GM19438 (cell line): ENCODE data around the gene C7orf25.
A peak's percentile ranks its signal among the peaks of the same experiment; 100 is the strongest.
"Not testable (repeated sequence)": the region's sequence is repeated elsewhere in the genome, so short reads cannot be mapped to it uniquely, and the experiment has no call there.

Experiments
- ATAC-seq: cut with Tn5 transposase; IDR thresholded peaks from one replicate; pipeline ENCODE4 v1.9.1; 2021; ENCODE audit warnings: low read depth; ENCODE audit not compliant: unreplicated experiment

The C7orf25 gene

DNA sequence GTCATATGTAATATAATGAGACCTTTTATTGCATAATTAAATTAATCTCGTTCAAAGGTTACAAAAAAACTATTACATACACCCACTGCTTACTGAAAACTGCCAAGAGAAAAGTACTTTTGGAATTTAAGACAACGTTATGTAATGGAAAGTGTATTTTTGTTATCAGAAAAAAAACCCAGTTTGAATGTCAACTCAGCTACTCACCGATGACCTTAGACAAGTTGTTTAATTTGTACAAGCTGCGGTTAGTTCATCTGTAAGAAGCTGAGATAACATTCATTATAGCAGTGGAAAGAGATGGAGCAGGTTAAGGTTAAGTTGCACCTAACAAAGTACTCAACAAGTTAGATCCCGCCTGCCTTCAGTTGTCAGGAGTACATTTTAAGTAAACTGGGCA, 19.0 kb upstream of the C7orf25 start:
- no peak for ATAC-seq

DNA sequence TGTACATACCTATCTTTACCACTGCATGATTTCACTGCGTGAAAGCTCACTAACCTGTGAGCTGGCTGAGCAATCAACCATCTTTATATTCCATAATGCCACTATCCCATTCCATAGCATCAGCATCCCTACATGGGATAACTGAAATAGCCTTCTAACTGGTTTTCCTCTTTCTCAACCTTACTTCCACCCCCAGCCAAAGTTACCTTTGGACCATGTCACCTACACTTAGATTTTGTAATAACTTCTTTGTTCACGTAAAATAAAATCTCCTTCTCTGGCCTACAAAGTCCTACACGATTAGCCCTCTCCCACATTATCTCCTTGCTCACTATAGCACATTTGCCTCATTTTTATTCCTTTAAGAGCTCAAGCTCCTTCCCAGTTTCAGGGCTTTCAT, 17.6 kb upstream of the C7orf25 start:
- no peak for ATAC-seq

GRCh38 chr7:42928754-42929153, 16.9 kb upstream of the C7orf25 start:
- no peak for ATAC-seq

- ATAC-seq: no peak
These were observed 14.3 kb upstream of the C7orf25 start for GRCh38 chr7:42926204-42926603.

DNA sequence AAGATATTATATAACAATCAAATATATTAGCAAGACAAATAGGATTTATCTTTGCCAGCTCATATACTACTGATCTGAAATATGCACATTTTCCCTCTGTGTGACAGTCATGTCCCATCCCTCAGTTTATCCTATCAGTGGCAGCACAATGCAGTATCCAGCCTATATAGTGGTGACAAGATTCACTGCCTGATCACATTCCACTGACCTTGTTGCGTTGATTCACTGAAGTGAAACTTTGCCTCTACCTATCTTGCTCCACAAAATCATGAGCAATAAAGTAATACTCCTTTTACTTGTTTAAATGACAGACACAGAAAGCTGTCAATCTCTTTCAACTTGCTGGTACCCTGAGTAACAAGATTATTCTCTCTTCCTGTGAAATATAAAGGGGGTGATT, 13.8 kb upstream of the C7orf25 start:
- ATAC-seq: no peak

DNA sequence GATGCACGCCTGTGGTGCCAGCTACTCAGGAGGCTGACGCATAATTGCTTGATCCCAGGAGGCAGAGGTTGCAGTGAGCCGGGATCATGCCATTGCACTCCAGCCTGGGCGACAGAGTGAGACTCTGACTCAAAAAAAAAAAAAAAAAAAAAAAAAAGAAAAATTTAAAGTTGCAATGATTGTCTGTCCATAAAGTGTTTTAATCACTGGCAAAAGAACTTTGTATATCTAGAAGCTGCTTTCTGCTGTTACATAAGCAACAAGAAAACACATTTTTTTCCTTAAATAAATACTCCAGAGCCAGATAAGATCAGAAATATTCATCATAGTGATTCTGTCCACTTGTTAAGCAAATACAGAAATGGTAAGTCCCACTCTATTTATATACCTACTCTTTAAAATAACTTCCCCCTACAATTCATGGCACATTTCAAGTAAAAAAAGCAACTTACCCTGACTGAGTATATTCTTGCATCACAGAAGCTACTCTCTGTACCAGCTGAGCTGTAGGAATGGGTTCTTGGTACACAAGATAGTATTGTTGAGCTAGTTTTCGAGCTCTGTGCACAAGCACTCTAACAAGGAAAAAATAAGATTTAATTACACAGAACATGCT, 12.5 kb upstream of the C7orf25 start:
- ATAC-seq: no peak

GRCh38 chr7:42922017-42922753, 10.3 kb upstream of the C7orf25 start:
- no peak for ATAC-seq

DNA sequence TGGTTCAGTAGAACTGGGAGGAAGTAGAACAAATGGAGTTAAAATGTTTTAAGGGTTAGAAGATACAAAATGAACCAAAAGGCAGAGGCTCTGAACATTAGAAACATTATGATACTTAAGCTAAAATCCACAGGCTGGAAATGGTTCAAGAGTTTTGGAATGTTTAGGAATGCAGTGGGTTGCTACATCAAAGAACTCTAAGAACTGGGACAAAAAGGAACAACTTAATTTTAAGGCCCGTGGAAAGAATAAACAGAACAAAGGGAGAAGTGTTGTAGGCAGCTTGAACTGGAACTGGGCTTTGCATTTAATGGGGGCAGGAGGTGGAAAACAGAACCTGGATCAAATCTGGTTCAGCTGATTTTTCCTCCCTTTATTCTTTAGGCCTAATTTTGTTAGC, 3.5 kb upstream of the C7orf25 start:
- ATAC-seq: no peak

- no peak for ATAC-seq
These were observed 2.7 kb upstream of the C7orf25 start for GRCh38 chr7:42914421-42915045.

- ATAC-seq: no peak
These were observed 2.1 kb upstream of the C7orf25 start for GRCh38 chr7:42914009-42914408.

DNA sequence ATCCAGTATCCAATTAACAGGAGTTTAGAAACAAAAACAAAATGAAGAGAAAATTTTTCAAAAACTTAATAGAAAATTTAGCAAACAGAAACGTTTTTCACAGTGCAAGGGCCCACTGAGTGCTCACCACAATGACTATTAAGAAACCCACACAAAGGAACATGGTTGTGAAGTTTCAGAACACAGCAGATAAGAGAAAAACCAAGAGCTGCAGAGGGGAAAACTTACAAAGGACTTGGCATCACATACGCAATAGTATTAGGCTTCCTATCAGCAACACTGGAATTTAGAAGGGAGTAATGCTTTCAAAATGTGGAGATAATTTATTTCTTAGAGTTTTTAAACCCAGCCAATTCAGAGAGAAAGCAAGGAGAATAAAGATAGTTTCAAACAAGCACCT, 1.7 kb upstream of the C7orf25 start:
- no peak for ATAC-seq

GRCh38 chr7:42910306-42910705, 1.6 kb downstream of the C7orf25 start:
- ATAC-seq: no peak

DNA sequence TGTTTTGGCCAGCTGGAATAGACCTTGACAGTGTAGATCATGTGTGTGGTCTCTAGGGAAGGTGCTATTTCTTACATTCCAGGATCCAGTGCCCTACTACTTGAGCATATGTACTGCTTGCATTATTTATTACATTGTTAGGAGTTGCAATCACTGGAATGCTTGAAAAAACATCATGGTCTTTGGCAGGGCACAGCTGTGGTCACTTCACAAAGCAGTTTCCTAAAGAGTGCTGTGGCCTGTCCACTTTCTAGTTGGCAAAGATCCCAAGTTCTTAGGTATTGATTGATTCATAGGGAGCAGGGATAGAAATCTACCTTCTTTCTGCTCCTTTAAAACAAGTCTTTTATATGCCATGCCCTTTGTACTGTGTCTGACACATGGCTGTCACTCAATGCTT, 4.6 kb downstream of the C7orf25 start:
- no peak for ATAC-seq

- no peak for ATAC-seq
These were observed 5.7 kb downstream of the C7orf25 start for GRCh38 chr7:42906181-42906580.

- no peak for ATAC-seq
These were observed 9.5 kb downstream of the C7orf25 start for GRCh38 chr7:42902331-42902730.

DNA sequence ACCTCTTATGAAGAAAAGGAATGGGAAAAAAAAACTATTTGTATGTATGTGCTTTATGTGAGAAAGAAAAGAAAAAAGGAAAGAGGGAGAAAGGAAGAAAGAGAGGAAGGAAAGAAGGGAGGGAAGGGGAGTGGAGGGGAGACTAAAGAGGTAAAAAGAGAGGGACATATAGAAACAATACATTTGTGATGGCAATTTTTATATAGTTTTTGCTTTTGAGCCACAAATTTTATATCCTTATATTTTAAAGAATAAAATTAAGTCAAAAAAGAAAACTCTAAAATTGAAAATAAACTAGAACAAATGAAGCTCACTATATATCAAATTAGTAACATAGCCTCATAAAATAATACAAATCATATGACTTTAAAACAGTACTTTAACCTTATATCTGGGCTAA, 11.0 kb downstream of the C7orf25 start:
- ATAC-seq: no peak

DNA sequence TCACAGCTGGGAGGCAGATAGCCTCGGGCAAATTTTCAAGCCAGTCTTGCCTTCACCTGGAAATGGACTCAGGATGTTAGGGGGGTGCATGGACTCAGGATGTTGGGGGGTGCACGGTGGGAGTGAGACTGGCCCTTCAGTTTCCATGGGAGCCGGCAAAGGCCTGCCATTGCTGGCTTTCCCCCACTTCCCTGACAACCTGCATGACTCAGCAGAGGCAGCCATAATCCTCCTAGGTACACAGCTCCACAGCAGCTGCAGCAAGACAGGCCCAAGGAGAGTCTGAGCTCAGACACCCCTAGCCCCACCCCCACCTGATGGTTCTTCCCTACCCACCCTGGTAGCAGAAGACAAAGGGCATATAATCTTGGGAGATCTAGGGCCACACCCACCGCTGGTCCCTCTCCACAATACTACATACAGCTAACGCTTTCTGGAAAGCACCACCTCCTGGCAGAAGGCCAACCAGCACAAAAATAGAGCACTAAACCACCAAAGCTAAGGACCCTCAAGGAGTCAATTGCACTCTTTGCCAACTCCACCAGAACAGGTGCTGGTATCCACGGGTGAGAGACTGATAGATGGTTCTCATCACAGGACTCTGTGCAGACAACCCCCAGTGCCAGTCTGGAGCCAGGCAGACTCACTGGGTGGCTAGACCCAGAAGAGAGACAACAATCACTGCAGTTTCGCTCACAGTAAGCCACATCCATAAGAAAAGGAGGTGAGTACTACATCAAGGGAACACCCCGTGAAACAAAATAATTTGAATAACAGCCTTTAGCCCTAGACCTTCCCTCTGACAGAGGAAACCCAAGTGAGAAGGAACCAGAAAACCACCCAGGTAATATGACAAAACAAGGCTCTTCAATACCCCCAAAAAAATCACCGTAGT, 18.3 kb downstream of the C7orf25 start:
- ATAC-seq: no peak

- no peak for ATAC-seq
These were observed 24.9 kb downstream of the C7orf25 start for GRCh38 chr7:42886893-42887505.

GRCh38 chr7:42886129-42886528, 25.7 kb downstream of the C7orf25 start:
- no peak for ATAC-seq

- not testable (repeated sequence) for ATAC-seq
These were observed 26.7 kb downstream of the C7orf25 start for GRCh38 chr7:42885183-42885582.

GRCh38 chr7:42883950-42884349, 27.9 kb downstream of the C7orf25 start:
- ATAC-seq: peak; percentile 53
